SK-N-MC (cell line): ENCODE data around the gene TTC31.
A peak's percentile ranks its signal among the peaks of the same experiment; 100 is the strongest.

Experiments used
- DNase-seq: peaks from one replicate; pipeline ENCODE4 v3.0.0-alpha.2; 2011; ENCODE audit warnings: low read depth, low spot score
- H3K27ac ChIP-seq: fragments of 200-600 bp; sonication (generic); 2 replicates; pipeline ENCODE4 v1.5.1; 2016; ENCODE audit warnings: mixed run types
- H3K36me3 ChIP-seq: fragments of 200-600 bp; sonication (generic); 2 replicates; pipeline ENCODE4 v1.6.1; 2017; ENCODE audit warnings: antibody characterized with exemption, low read length, mixed read lengths; ENCODE audit not compliant: insufficient read depth
- H3K4me3 ChIP-seq: fragments of 200-600 bp; sonication (generic); 2 replicates; pipeline ENCODE4 v1.5.1; 2016
- H3K9ac ChIP-seq: fragments of 200-600 bp; sonication (generic); 2 replicates; pipeline ENCODE4 v1.8.0; 2017; ENCODE audit warnings: mixed run types, mixed read lengths; ENCODE audit not compliant: insufficient read length
- H3K9me3 ChIP-seq: fragments of 200-600 bp; sonication (generic); 2 replicates; pipeline ENCODE4 v1.6.1; 2017; ENCODE audit warnings: low read depth, mild to moderate bottlenecking, antibody characterized with exemption, low read length, moderate library complexity, mixed read lengths
- EZH2 ChIP-seq: fragments of 200-600 bp; sonication (generic); IDR thresholded peaks from one replicate; pipeline ENCODE4 v1.6.1; 2017; ENCODE audit warnings: antibody characterized with exemption
- FOXP2 ChIP-seq: optimal IDR thresholded peaks from 2 replicates; pipeline ENCODE3; 2011; ENCODE audit warnings: mild to moderate bottlenecking, moderate library complexity; ENCODE audit not compliant: insufficient read depth; ENCODE audit errors: extremely low read length, control extremely low read depth
- POLR2AphosphoS5 ChIP-seq: IDR thresholded peaks from 2 replicates; pipeline ENCODE4 v1.6.1; 2012; ENCODE audit warnings: mild to moderate bottlenecking, low read depth, low read length, borderline replicate concordance

Gene TTC31

DNA sequence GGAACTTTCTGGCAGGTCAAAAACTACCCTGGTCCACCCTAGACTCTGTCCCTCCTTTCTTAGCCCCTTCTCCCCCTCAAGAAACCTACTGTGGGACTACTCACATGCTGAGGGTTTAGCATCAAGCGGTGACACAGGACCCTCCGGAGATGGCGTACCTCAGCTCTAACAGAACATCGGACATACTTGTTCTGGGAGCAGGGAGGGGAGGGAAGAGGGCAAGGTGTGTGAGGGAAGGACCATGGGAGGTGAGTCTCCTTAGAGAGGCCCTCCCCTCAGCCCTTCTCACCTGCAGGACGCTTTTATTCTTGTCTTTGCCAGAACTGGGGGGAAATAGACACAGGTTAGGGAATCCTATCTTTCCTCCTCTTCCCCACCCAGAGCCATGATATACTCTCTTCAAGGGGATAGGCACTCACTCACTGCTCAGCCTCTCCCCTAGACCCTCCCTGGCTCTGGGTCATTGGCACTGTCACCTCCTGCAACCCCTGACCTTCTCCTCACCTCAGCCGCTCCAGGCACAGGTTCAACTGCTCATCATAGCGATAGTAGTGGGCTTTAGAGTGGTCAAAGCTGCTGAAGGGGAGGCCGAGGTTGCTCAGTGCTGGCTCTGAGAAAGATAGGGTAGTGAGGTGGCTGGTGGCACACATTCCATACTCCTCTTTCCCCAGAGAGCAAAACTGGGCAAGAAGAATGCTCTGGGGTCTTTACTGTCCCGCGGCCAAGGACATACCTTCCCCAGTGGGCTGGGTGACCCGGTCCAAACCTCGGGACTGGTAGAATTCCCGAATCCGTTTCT, 22.8 kb downstream of the TTC31 start:
- H3K36me3 ChIP-seq, result peaks cover 17% of the 10 kb centered on the region
- no peak overlapping the region for H3K27ac ChIP-seq
- no peaks in the 10 kb centered on the region for H3K9me3 ChIP-seq
- DNase-seq, result no peak
- TF ChIP-seq FOXP2 (no peak), POLR2AphosphoS5 (no peak), EZH2 (no peak)
- H3K9ac ChIP-seq, result no peak overlapping the region
- H3K4me3 ChIP-seq, result no peak overlapping the region; the same call in 1 of the 2 replicates

DNA sequence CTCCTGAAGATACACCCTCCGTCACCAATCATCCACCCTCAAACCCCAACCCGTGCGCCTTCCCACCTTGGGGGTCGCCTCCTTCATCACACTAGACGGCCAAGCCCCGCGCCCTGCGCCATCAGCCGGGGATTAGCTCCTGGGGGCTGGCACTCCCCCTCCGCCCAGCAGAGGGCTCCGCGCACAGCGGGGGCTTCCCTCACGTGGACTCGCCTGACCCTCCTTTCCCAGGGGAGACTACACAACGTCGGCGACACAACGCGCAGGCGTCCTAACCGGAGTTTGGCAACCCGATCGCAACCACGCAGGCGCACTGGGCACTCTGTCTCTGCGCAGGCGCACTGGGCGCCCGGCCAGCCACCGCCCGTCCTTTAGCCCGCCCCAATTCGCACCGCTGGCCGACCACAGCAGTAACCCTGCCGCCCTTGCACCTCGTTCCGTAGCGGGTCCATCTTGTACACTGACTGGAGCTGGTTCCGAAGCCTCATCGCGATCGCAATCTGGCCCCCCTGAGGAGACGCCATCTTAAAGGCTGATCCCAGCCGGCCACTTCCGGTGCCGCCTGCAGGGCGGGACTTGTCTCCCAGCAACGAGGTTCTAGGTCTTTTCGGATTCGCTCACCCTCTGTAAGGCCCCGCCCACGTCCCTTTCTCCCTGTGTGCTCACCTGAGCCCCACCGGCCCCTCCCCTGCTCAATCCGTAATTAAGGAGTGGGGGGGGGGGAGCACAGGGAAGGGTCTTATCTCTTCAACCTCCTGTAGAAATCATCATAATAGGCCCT, 24.5 kb downstream of the TTC31 start, which contains the start of gene PCGF1:
PCGF1 (minus strand) TSS at position 551 of the 781 bp plus-strand sequence; CDS start at position 524, 27 bp downstream.
- Histone ChIP-seq H3K27ac (peak within 1 kb of the TSS; percentile 99), H3K9ac (peak within 1 kb of the TSS; percentile 99), H3K9me3 (no peaks in the 10 kb centered on the region), H3K4me3 (peak within 1 kb of the TSS; percentile 97), H3K36me3 (peaks cover 17% of the 10 kb centered on the region)
- TF ChIP-seq FOXP2 (peak; percentile 95), POLR2AphosphoS5 (peak; percentile 76), EZH2 (no peak)
- DNase-seq, result peak; percentile 92

- peak overlapping the region; percentile 99 for H3K9ac ChIP-seq
- TF ChIP-seq FOXP2 (no peak), POLR2AphosphoS5 (no peak), EZH2 (no peak)
- DNase-seq, result no peak
- peaks cover 17% of the 10 kb centered on the region for H3K36me3 ChIP-seq
- peak overlapping the region; percentile 97 for H3K4me3 ChIP-seq
- no peaks in the 10 kb centered on the region for H3K9me3 ChIP-seq
- peak overlapping the region; percentile 99 for H3K27ac ChIP-seq
Observed at GRCh38 chr2:74507926-74508520, 25.1 kb downstream of the TTC31 start.

DNA sequence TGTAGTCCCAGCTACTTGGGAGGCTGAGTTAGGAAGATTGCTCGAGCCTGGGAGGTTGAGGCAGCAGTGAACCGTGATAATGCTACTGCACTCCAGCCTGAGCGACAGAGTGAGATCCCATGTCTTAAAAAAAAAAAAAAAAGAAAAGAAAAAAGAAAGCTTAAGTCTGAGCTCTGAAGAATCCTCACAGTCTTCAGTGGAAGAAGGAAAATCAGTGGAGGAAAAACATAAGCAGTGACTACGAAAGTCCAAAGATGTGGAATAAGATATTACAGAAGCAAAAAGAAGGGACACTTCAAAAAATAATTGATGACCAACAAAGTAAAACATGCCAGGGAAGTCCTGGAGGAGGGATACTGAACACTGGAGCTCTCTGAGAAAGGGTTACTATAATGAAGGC, 27.4 kb downstream of the TTC31 start:
- DNase-seq, result no peak
- Histone ChIP-seq H3K4me3 (no peak overlapping the region), H3K36me3 (peaks cover 13% of the 10 kb centered on the region), H3K27ac (peak overlapping the region; percentile 56; the same call in 1 of the 2 replicates), H3K9me3 (no peaks in the 10 kb centered on the region), H3K9ac (no peak overlapping the region)
- TF ChIP-seq POLR2AphosphoS5 (no peak), EZH2 (no peak), FOXP2 (no peak)

DNA sequence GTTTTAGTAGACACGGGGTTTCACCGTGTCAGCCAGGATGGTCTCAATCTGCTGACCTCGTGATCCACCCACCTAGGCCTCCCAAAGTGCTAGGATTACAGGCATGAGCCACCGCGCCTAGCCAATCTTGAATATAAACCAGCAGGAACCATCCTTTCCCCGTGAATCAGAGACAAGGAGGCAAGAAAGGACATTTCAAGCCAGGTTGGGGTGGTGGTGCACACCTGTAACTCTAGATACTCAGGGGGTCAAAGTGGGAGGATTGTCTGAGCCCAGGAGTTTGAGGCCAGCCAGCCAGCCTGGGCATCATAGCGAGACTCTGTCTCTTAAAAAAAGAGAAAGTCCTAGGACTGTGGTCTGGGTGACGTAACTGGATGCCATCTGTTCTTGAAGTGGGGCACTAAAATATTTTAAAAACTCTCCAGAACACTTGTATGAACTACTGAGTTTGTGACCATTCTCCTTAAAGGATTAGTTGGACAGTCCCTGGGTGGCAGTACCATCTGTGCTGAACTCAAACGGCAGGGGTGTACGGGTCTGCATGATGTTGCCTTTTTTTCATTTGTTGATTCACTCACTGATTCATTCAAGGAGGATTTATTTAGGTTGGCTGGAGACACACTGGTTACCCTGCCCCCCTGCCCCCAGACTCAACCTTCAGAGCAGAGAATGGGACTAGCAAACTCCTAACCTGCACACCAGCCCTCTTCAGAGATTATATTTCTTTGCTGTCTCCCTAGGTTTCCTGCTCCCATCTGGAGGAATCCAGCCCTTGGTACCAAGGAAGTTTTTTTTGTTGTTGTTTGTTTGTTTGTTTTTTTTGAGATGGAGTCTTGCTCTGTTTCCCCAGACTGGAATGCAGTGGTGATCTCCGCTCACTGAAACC, 28.5 kb downstream of the TTC31 start:
- no peak overlapping the region for H3K9ac ChIP-seq
- no peak overlapping the region for H3K27ac ChIP-seq
- H3K36me3 ChIP-seq, result 0 out of 2 replicates have a peak, but pooled peaks cover 3% of the 10 kb centered on the region
- no peaks in the 10 kb centered on the region for H3K9me3 ChIP-seq
- no peak for DNase-seq
- H3K4me3 ChIP-seq, result no peak overlapping the region
- TF ChIP-seq FOXP2 (no peak), POLR2AphosphoS5 (no peak), EZH2 (no peak)

GRCh38 chr2:74512744-74513604, 30.1 kb downstream of the TTC31 start:
- Histone ChIP-seq H3K27ac (no peak overlapping the region), H3K36me3 (no peaks in the 10 kb centered on the region), H3K9ac (no peak overlapping the region), H3K4me3 (no peak overlapping the region), H3K9me3 (no peaks in the 10 kb centered on the region)
- no peak for DNase-seq
- TF ChIP-seq FOXP2 (no peak), POLR2AphosphoS5 (no peak), EZH2 (no peak)

DNA sequence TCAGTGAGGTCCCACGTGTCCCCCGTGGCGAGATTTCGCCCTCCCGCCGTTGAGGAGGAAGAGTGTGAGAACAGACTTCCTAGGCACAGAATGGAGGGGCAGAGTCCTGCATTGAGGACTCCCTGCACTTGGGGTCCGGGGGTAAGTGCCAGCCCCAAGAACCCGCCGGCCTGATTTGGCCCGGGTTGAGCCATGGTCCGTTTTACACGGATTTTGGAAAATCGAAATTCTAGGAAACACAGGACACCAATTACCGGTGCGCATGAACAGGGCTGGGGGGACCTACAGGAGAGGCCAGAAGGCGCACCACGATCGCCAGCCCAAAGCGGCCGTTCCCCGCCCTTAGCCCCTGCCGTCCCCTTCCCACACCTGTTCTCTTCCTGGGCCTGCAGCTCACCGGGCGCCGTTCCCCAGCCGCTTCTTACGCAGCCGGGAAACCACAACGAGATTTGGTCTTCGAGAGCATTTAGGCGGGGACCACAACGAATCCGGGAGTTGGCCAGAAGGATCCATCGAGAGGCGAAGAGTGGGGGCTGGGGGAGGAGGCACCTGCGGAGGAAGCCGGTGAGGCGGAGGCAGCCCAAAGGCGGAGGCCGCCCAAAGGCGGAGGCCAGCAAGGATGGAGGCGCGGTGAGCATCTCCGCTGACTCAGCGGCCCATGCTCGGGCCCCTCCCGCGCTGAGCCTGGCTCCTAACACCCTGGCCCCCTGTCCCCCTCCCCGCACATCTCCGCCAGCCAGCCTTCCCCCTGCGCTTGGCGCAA, 30.9 kb downstream of the TTC31 start:
- no peak for DNase-seq
- H3K27ac ChIP-seq, result no peak overlapping the region
- H3K4me3 ChIP-seq, result peak overlapping the region; percentile 55

More for the DNA sequence above, 30.9 kb downstream of the TTC31 start:
- no peak for TF ChIP-seq POLR2AphosphoS5
- TF ChIP-seq EZH2, result no peak
- TF ChIP-seq FOXP2, result no peak
- Histone ChIP-seq H3K9me3 (no peaks in the 10 kb centered on the region), H3K9ac (no peak overlapping the region), H3K36me3 (no peaks in the 10 kb centered on the region)
